IPS DF 19.7 (cell line): ENCODE data around the gene PROCA1.
"Not testable (repeated sequence)": the region's sequence is repeated elsewhere in the genome, so short reads cannot be mapped to it uniquely, and the experiment has no call there.

Source experiments
- DNase-seq: peaks from one replicate; pipeline ENCODE4 v3.0.0-alpha.2; 2013; ENCODE audit warnings: low read depth, low spot score

Gene PROCA1

DNA sequence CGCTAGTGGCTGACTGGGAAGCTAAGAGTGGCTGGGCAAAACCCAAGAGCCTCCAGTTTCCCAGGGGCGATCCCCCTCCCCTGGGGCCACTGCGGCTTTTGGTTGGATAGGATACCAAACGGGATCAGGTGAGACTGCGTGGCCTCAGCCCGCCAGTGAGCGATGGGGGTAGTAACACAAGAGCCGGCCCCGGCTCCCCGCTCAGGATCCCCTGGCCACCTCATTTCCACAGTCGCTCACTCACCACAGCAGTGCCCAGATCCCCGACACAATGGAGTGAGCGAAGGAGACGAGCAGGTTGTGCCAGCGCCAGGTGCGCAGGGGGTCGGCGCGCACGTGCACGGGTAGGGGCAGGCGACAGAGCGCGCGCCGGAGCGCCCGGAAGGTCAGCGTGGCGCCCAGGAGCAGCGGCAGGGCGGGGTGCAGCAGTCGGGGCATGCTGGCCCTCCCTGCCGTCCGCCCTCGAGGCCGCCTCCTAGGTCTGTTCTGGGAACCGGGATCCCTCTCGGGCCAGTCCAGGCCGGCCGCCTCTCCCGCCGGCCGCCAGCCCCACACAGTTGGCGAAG, 14.1 kb upstream of the PROCA1 start:
- no peak for DNase-seq

GRCh38 chr17:28725166-28725659, 13.5 kb upstream of the PROCA1 start:
- DNase-seq: no peak

GRCh38 chr17:28724500-28725165, 12.9 kb upstream of the PROCA1 start:
- DNase-seq: no peak

GRCh38 chr17:28723836-28724499, 12.3 kb upstream of the PROCA1 start:
- not testable (repeated sequence) for DNase-seq

DNA sequence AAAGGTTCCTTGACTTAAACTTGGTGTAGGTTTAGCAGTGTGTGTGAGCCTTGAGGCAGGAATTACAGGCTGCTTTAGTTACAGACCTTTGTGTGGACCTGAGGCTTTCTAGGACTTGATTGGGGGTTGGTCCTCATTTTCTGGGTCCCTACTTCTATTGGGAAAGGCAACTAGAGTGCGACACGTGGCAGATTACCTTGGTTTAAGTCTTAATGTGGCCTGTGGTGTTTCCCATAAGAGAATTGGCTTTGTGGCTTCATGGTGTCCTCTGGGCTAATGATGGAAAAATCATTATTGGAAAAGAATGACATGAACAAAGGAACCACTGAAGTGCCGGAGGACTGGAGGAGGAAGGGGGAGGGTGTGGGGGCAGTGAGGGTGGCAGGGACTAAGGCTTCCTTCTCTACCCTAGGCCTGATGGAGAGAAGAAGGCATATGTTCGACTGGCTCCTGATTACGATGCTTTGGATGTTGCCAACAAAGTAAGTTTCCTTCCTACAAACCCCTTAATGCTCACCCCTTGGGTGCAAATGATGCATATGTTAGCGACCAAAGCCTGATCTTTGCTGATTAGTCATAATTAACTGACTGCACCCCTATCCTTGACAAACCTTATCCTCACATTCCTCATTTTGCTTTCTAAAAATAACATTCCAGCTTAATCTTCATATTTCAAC, 11.6 kb upstream of the PROCA1 start:
- DNase-seq: no peak

DNA sequence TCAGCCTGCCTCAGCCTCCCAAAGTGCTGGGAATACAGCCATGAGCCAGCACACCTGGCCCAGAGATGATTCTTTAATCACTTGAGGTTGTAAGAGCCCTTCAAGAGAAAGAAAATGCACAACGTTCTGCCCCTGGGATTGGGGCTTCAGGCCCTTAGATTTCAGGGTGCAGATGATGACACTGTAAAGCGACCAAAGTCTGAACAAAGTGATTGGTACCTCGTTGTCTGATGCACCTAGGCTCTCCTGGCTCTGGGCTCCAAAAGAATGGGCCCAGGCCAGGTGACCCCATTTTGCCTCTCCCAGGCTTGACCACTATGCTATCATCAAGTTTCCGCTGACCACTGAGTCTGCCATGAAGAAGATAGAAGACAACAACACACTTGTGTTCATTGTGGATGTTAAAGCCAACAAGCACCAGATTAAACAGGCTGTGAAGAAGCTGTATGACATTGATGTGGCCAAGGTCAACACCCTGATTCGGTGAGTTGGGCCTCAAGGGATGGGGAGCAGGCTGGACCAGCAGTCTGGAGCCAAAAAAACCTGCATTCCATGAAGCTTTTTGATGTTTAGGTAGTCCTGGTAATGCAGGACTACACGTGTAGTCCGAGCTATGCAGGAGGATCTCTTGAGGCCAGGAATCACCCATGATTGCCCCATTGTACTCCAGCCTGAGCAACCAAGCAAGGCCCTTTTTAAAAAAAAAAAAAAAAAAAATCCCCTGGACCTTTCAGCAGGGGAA, 10.9 kb upstream of the PROCA1 start:
- no peak for DNase-seq

DNA sequence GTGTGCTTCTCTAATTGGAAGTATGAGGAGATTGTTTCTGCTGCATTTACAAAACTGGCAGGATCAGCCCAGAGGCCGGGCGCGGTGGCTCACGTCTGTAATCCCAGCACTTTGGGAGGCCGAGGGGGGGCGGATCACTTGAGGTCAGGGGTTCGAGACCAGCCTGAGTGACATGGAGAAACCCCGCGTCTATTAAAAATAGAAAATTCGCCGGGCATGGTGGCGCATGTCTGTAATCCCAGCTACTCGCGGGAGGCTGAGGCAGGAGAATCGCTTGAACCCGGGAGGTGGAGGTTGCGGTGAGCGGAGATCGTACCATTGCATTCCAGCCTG, 9.3 kb upstream of the PROCA1 start:
- DNase-seq: not testable (repeated sequence)

GRCh38 chr17:28720247-28720996, 8.7 kb upstream of the PROCA1 start:
- DNase-seq: no peak

DNA sequence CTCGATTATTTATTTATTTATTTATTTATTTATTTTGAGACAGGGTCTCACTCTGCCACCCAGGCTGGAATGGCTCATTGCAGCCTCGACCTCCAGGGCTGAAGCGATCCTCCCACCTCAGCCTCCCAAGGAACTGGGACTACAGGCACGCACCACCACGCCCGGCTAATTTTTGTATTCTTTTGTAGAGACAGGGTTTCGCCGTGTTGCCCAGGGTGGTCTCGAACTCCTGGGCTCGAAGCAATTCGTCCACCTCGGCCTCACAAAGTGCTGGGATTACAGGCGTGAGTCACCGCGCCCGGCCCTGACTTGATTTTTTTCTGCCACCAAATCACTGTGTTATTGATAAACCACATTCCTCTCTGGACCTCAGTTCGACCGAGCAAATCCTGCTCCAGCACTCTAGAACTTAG, 7.3 kb upstream of the PROCA1 start:
- DNase-seq: no peak

- no peak for DNase-seq
Observed at GRCh38 chr17:28718333-28719020, 6.8 kb upstream of the PROCA1 start.

GRCh38 chr17:28717578-28718332, 6.1 kb upstream of the PROCA1 start, which contains the start of gene RAB34:
Gene RAB34, minus strand, starts transcription at chr17:28717868. Its CDS starts 602 bp downstream, at chr17:28717266.
- peak; percentile 75 for DNase-seq

- no peak for DNase-seq
Observed at GRCh38 chr17:28716740-28717577, 5.3 kb upstream of the PROCA1 start.

GRCh38 chr17:28715217-28715616, 3.5 kb upstream of the PROCA1 start:
- no peak for DNase-seq

GRCh38 chr17:28714281-28714680, 2.6 kb upstream of the PROCA1 start:
- no peak for DNase-seq

DNA sequence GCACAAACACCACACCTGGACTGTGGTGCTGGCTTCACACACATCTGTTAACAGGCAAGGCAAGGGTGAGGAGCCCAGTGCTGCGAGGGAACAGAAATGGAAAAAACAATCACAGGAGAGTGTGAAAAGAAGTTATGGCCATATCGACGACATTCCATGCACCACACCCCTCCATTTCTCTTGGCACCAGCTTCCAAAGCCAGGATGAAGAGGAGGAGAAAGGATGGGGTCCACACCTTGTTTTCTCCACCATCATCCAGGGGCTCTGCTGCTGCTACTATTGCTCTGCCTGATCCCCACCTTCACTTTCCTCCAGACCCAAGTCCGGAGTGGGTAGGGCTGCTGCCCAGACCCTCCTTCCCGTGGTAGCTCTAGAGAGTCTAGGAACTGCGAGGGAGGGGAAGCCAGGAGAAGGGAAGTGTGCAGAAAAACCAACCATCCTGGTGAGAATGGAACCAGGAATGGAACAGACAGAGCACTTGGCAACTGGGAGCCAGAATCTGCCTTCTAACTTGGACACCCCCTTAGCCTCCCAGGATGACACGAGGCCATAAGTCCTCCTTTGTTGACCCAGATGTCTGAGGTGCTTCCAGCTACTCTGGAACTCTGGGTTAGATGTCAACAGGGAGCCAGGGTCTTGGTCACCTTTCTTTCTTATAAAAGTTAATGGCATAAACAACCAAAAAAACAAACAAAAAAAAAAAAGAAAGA, 1.2 kb upstream of the PROCA1 start:
- DNase-seq: no peak

DNA sequence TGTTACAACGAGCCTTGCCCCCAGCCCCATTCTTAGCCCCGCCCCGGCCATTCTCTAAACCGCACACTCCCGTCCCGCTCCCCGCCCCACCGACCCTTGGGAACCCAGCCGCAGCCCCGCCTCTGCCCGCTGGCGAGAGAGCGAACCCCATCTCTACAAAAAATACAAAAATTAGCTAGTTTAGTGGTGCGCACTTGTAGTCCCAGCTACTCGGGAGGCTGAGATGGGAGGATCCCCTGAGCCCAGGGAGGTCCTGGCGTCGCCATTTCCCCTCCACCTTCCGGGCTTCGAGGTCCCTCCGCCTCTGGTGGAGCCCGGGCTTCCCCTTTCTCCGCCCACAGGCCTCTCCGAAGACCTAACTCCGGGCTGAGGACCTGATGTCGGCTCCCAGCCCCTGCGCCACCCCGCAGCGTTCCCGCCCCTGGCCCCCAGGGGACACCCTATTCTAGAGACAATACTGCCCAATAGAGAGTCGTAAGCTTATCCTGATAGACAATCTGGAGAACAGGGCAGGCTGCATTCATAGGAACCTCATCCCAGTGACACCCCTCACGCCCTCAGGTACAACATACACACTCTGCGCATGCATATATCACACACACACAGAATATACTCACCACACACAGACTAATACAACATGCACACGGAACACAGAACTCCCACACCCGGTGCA, 480 bp upstream of the PROCA1 start:
- DNase-seq: no peak
